Ecto neural progenitor cell (in vitro differentiated cells): ENCODE data around the gene RAB3GAP1.

Experiments
- DNase-seq: peaks from one replicate; pipeline ENCODE4 v3.0.0-alpha.2; 2018; ENCODE audit warnings: low spot score

Gene RAB3GAP1

DNA sequence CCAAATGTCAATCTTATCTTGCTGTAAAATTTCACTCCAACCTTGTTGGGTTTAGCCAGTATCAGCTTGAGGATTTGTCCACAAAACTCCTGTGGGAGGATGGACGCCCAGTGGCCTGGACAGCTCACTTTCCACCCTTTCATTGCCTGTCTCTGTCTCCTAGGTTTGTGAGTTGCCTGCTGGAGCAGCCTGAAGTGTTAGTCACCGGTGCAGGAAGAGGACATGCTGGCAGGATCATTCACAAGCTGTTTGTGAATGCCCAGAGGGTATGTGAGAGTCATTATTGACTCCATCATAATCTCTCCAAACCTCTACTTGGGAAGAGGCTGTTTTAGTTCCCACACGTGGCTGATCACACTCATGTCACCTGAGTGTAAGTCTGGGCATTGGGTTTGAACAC is 112.3 kb downstream of the RAB3GAP1 start:
- no peak for DNase-seq

DNA sequence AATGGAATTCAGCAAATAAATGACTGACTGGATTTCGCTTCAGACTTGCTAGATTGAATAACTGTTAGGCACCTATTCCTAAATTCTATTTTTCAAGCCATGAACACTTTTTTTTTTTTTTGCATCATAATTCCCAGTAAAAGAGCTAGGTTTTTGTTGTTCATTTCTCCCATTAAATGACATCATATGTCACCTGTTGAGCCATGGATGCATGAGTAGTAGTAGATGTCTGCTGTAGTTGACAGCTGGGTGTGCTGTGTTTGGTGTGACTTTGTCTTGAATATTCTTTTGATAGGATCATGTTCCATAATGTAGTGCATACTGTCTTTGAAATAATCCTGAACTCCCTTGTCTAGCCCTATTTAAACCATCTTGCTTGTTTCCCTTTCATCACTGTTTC is 115.2 kb downstream of the RAB3GAP1 start:
- DNase-seq: no peak

DNA sequence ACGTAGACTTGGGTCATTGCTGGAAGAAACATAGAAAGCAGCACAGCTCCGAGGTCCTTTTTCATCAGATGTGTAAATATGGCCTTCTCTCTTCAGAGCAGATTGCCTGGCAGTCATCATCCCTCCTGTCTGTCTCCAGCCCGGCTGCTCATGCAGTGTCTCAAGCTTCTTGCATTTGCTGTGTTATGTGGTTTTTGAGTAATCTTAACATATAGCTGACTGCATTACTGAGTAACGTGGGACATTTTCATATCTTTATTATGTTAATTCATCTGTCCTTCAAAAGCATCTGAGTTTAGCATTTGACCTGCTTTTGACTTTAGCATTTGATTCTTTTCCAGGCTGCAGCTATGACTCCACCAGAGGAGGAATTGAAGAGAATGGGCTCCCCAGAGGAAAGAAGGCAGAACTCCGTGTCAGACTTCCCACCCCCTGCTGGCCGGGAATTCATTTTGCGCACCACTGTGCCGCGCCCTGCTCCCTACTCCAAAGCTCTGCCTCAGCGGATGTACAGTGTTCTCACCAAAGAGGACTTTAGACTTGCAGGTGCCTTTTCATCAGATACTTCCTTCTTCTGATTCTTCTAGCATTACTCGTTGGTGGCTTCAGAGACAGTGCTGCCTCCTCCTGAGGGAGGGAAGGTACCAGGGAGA is 116.2 kb downstream of the RAB3GAP1 start:
- no peak for DNase-seq

DNA sequence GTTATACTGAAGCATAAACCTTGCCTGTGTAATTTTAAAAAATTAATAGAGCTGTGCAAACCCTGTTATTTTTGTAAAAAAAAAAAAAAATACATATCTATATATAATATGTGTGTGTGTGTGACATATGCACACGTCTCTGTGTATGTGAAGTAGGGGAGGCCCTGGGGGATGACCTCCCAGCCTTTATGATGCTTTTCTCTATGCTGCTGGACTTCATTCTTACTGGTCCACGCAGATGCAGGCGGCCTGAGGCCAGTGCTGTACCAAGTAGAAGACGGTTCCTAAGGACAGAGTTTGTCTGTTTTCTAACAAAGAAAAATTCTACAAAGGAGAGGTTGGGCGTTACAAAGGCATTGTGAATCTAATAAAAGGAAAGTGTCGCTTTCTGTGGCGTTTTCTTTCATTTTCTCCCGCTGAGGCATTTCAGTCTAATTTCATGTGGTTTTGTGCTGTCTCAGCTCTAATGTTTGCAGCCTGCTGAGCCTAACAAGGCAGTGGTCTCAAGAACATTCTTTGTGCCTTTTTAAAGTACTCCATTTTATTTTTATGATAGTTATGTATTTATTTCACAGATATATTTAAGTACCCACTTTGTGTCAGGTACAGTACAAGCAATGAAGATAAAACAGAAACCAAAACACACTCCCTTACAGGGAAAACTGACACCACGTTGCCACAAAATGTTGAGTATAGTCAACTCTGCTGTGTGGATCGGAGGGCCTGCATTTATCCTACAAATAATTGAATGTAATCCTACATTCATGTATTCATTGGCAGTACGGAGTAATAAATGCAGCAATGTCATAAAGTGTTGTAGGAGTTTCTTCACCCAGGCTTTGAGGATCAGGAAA is 118.0 kb downstream of the RAB3GAP1 start:
- DNase-seq: no peak

GRCh38 chr2:135174049-135174809 is 122.1 kb downstream of the RAB3GAP1 start:
- no peak for DNase-seq

DNA sequence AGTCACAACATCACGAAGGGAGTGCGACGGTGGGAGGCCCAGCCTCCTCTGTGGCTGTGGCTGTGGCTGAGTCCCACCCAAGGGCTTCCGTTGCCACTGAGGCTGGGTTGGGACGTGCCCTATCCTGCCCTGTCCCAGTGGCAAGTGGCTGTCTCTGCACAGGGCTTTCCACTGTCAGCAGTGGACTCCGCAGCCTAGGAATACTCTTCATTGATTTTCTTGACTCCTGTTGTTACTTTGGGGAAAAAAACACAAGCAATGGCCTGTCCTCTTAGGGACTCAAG is 122.7 kb downstream of the RAB3GAP1 start:
- no peak for DNase-seq

- no peak for DNase-seq
Observed at GRCh38 chr2:135175177-135175576, 123.1 kb downstream of the RAB3GAP1 start.

DNA sequence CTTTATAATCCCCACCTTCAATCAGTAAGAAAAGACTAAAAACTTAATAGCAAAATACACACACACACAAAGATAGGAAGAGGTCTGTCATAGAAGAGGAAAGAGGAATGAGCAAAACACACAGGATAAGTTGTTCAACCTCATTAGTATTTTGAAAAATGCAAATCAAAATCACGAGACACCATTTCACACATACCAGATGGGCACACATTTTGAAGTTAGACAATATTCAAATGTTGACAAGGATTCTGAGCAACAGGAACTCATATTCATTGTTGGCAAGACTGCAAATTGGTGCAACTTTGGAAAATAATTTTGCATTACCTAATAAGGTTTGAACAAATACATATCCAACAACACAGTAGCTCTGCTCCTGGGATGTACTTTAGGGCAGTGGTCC is 127.6 kb downstream of the RAB3GAP1 start:
- no peak for DNase-seq

DNA sequence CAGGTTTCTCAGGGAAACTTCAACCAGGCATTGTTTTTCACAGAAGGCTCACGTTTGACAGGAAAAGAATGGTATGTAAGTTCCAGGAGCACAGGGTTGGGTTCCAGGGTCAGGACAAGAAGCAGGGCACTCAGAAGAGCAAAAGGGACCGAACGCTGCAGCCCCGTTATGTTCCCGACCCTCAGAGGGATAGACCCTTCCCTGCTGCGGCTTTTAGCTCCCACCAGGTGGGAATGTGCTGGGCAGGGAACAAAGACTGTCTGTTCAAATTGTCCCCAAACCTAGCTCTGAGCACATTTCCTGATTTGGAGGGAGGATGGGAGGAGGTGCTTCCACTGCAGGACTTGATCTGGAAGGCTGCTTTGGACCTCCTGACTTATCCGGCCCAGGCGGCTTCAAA is 130.1 kb downstream of the RAB3GAP1 start:
- DNase-seq: no peak

DNA sequence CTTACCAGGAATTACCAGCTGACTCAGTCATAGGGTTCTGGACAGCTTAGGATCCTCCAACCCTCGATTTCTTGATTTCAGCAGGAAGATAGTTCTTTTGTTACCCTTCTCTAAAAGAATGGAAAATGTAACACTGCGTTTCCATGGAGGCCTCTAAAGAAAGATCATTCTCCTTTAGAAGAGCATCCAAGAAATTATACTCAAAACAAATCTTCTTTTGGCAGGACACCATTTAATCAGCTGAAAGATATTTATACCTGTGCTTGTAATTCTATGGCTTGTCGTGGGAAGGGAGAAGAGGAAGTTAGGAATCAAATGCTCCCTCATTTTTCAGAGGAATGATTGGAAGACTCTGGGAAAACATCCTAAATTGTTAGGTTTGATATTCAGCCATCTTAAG is 130.5 kb downstream of the RAB3GAP1 start:
- no peak for DNase-seq

GRCh38 chr2:135183822-135184221 is 131.7 kb downstream of the RAB3GAP1 start:
- DNase-seq: no peak

- no peak for DNase-seq
Observed at GRCh38 chr2:135186054-135186453, 134.0 kb downstream of the RAB3GAP1 start.

DNA sequence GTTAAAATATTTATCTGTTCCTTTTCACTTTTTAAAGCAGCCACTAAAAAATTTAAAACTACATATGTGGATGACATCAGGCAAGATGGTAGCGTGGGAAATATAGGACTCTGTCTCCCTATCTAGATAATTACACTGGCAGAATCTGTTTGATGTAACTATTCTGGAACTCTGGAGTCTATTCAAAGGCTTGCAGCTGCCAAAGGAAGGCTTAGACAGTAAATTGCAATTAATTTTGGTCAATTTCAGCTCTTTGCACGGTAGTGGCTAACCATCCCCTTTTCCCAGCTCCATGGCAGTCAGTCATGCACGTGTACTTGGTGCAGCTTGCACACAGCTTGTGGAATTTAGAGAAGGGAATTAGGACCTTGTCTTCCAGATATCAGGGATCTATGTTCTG is 135.2 kb downstream of the RAB3GAP1 start:
- DNase-seq: no peak

DNA sequence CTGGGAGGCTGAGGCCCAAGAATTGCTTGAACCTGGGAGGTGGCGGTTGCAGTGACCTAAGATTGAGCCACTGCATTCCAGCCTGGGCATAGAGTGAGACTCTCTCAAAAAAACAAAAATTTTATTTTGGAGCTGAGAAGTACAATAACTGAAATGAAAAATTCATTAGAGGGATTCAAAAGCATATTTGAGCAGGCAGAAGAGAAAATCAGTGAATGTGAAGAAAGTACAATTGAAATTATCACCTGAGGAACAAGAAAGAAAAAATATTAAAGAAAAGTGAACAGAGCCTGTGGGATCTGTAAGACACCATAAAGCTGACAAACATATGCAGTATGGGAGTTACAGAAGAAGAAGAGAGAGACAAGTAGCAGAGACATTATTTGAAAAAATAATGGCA is 137.1 kb downstream of the RAB3GAP1 start:
- no peak for DNase-seq

DNA sequence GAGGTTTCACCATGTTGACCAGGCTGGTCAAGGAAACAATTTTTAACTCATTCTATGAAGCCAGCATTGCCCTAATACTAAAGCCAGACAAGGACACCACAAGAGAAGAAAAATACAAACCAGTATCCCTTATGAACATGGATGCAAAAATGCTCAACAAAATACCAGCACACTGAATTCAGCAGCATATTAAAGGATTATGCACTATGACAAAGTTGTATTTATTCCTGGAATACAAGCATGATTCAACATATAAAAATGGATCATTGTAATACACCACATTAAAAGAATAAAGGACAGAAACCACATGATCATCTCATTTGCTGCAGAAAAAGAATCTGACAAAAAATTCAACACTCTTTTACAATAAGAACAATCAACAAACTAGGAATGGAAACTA is 138.7 kb downstream of the RAB3GAP1 start:
- DNase-seq: no peak

DNA sequence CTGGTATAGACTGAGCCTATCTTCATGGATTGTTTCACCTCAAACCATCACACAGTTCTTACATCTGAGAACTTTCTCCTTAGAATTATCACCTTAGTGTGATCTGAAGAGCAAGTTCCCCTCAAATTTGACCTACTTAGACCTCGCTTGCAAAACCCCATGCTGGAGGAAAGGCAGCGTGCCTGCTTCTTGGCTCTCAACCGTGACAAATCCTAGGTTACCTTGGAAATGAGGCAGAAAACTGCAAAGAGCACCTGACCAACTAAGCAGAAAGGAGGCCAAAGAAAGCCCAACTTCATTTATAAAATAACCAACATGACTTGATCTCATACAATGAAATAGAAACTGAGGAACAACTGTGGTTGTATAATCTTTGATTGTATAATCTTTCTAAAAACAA is 146.4 kb downstream of the RAB3GAP1 start:
- DNase-seq: no peak

- DNase-seq: no peak
Observed at GRCh38 chr2:135202751-135203150, 150.7 kb downstream of the RAB3GAP1 start.

DNA sequence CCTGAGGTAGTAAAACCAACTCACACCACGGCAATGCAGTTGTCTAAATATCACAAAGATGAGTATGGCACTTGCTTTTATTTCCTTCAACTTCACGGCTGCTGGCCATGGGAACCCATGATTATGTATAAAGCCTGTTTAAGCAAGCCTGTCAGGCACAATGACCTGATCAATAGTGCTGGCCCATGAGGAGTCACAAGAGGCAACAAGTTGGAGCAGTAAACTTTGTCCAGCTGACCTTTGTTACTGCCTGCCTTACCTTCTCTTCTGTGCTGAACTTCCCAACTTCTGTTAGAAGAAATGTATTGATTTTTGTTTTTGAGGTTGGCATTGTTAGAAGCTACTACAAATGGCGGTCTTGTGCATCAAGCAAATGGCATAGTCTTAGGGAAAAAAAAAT is 151.9 kb downstream of the RAB3GAP1 start:
- no peak for DNase-seq

DNA sequence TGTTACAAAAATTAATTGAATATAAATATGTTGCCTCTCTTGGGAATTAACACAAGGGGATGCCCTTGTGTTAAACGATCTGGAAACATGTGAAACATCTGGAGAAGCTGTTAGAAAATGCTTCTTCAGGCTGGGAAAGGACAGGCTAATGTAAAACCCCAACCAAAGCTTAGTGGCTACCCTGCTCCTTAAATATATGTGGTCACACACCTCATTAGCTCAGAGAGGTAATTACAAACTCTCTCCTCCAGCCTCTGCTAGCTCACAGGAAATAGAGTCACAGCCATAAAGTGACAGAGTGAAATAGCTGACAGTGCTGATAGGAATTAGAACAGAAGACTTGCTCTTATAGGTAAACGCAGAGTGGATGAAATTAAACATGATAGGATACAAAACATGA is 155.9 kb downstream of the RAB3GAP1 start:
- no peak for DNase-seq

DNA sequence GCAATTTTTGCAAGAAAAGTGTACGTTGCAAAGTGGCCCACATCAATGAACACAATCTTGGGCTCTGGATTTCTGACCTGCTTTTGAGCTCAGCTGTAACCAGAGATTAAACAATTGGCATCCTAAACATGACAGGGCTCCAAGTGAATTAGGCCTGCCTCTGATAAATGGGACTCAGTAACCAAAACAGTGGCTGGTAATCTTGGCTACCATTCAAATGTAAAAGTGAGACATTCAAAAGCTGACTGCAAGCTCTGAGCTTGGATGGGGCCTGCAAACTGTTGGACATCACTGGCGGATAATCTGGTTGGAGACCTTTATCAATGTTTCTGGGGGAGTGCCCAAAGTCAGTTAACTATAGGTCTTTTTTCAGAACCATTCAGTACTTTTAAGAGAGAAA is 160.7 kb downstream of the RAB3GAP1 start:
- DNase-seq: no peak

DNA sequence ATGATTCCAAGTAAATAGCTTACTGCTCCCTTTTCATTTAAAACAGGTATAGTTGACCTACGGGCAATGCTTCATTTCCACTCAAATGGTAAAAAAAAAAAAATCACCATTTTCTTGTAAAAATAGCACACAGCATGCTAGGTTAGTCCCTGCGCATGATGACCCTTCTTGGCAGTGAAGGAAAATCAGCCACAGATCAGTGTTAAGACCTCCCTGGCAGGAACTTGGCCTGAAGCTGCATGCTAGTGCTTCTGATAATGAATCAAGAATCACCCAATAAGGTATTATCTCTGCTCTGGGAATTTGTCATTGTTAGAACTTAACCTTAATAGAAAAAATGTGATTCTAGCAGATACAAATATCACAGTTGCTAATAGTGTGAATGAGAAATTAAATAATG is 166.3 kb downstream of the RAB3GAP1 start:
- DNase-seq: no peak

GRCh38 chr2:135219226-135219625 is 167.1 kb downstream of the RAB3GAP1 start:
- DNase-seq: no peak
